ENCODE data around the gene OIT3. TPM values are rescaled to one million over a fixed set of nuclear protein-coding genes. Genes with fewer than 3 reads are reported as not detected.
"Not testable (repeated sequence)": the region's sequence is repeated elsewhere in the genome, so short reads cannot be mapped to it uniquely, and the experiment has no call there.

The OIT3 gene
- total and polyA plus RNA-seq, 4 donors: 0.08 to 0.49 (median 0.28) TPM; not detected in 1

DNA sequence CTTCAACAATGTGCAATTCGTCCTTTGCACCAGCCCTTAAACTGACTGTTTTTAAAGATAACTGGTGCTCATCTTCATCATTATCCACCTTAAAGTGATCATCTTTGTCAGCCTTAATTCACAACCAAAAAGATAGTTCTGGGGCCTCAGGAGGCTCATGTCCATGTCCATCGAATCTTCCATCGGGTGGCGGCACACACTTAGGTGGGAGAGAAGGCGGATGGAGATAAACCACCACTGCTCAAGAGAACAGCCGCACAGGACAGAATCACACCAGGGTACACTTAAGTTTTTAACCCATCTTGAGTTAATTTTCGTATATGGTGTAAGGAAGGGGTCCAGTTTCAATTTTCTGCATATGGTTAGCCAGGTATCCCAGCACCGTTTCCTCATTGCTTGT is 24.8 kb downstream of the OIT3 start:
- WGBS, 2 donors: 93 to 95% methylated on average over 8 of the region's 8 CpGs
- ATAC-seq (ENCODE audit: insufficient read depth, low FRiP score) (no peak), DNase-seq (no peak)

GRCh38 chr10:72921147-72921683 is 27.7 kb downstream of the OIT3 start:
- ATAC-seq (ENCODE audit: insufficient read depth, low FRiP score); H3K9me3 ChIP-seq (ENCODE audit: control insufficient read depth in 4 of 4, insufficient read depth in 3 of 4, low read length in 3 of 4); H3K4me1 ChIP-seq (ENCODE audit: control insufficient read depth in 5 of 5, insufficient read depth in 5 of 5, low read length in 5 of 5); H3K27me3 ChIP-seq (ENCODE audit: control insufficient read depth in 3 of 3, insufficient read depth in 3 of 3, low read length in 2 of 3); DNase-seq; H3K9ac ChIP-seq (ENCODE audit: insufficient read depth in 1 of 2, low read length in 2 of 2); H3K36me3 ChIP-seq (ENCODE audit: control insufficient read depth in 4 of 4, insufficient read depth in 4 of 4, low read length in 4 of 4); H3K27ac ChIP-seq (ENCODE audit: low read depth in 1 of 2, low read length in 1 of 2); H3K4me3 ChIP-seq: not testable (repeated sequence)
- WGBS, 2 donors: 95 to 97% methylated on average over 1 of the region's 1 CpG

More for the DNA sequence above, 24.8 kb downstream of the OIT3 start:
- H3K9me3 ChIP-seq (ENCODE audit: control insufficient read depth in 4 of 4, insufficient read depth in 3 of 4, low read length in 3 of 4): peaks cover 0 to 7% (median 3%) of the 10 kb centered on the region in 4 donors
- H3K4me1 ChIP-seq (ENCODE audit: control insufficient read depth in 5 of 5, insufficient read depth in 5 of 5, low read length in 5 of 5): no peaks in the 10 kb centered on the region
- no peaks in the 10 kb centered on the region for H3K36me3 ChIP-seq (ENCODE audit: control insufficient read depth in 4 of 4, insufficient read depth in 4 of 4, low read length in 4 of 4)
- no peak overlapping the region for H3K27ac ChIP-seq (ENCODE audit: low read depth in 1 of 2, low read length in 1 of 2)
- no peaks in the 10 kb centered on the region for H3K27me3 ChIP-seq (ENCODE audit: control insufficient read depth in 3 of 3, insufficient read depth in 3 of 3, low read length in 2 of 3)
- H3K4me3 ChIP-seq: no peak overlapping the region
- TF ChIP-seq CTCF (IDR thresholded peaks at IDR 0.05; ENCODE audit: control extremely low read depth, extremely low read depth): no peak
- no peak overlapping the region for H3K9ac ChIP-seq (ENCODE audit: insufficient read depth in 1 of 2, low read length in 2 of 2)

GRCh38 chr10:72924351-72924750 is 30.8 kb downstream of the OIT3 start:
- H3K9me3 ChIP-seq (ENCODE audit: control insufficient read depth in 4 of 4, insufficient read depth in 3 of 4, low read length in 3 of 4): peaks cover 0 to 5% (median 2%) of the 10 kb centered on the region in 4 donors
- no peak overlapping the region for H3K4me3 ChIP-seq
- 95 to 97% methylated on average over 13 of the region's 13 CpGs for WGBS, 2 donors
- no peak for DNase-seq
- H3K27me3 ChIP-seq (ENCODE audit: control insufficient read depth in 3 of 3, insufficient read depth in 3 of 3, low read length in 2 of 3): no peaks in the 10 kb centered on the region
- peaks cover 0 to 1% (median 0%) of the 10 kb centered on the region in 5 donors for H3K4me1 ChIP-seq (ENCODE audit: control insufficient read depth in 5 of 5, insufficient read depth in 5 of 5, low read length in 5 of 5)
- no peak for ATAC-seq (ENCODE audit: insufficient read depth, low FRiP score)
- H3K9ac ChIP-seq (ENCODE audit: insufficient read depth in 1 of 2, low read length in 2 of 2): no peak overlapping the region
- no peak for TF ChIP-seq CTCF (IDR thresholded peaks at IDR 0.05; ENCODE audit: control extremely low read depth, extremely low read depth)
- H3K27ac ChIP-seq (ENCODE audit: low read depth in 1 of 2, low read length in 1 of 2): no peak overlapping the region
- H3K36me3 ChIP-seq (ENCODE audit: control insufficient read depth in 4 of 4, insufficient read depth in 4 of 4, low read length in 4 of 4): no peaks in the 10 kb centered on the region

DNA sequence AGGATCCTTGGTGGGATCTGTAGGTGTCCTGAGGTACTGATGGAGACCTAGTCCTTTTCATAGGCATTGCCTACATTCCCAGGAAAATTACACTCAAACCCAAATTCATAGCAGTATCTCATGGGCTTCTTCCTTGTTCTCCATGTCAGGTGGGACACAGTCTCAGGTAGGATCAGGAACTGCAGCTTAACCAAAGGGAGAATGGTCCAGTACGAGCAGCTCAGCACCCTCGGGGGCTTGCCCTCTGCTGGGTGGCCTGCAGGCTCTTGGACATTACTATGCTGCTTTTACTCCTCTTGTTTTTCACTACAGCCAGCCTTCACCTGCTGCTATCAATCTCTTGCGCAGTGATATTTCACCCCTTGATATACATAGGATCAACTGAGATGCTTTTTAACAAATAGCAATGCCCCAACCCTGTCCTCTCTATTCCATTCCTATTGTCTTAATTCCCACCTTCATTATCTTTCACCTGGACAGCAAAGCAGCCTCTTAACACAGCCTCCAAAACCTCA is 32.5 kb downstream of the OIT3 start:
- Histone ChIP-seq H3K4me3 (no peak overlapping the region), H3K9me3 (ENCODE audit: control insufficient read depth in 4 of 4, insufficient read depth in 3 of 4, low read length in 3 of 4) (peaks cover 0 to 3% (median 1%) of the 10 kb centered on the region in 4 donors), H3K9ac (ENCODE audit: insufficient read depth in 1 of 2, low read length in 2 of 2) (no peak overlapping the region), H3K27me3 (ENCODE audit: control insufficient read depth in 3 of 3, insufficient read depth in 3 of 3, low read length in 2 of 3) (no peaks in the 10 kb centered on the region), H3K27ac (ENCODE audit: low read depth in 1 of 2, low read length in 1 of 2) (no peak overlapping the region), H3K36me3 (ENCODE audit: control insufficient read depth in 4 of 4, insufficient read depth in 4 of 4, low read length in 4 of 4) (no peaks in the 10 kb centered on the region), H3K4me1 (ENCODE audit: control insufficient read depth in 5 of 5, insufficient read depth in 5 of 5, low read length in 5 of 5) (peaks cover 0 to 1% (median 0%) of the 10 kb centered on the region in 5 donors)
- DNase-seq (no peak), ATAC-seq (ENCODE audit: insufficient read depth, low FRiP score) (no peak)
- no peak for TF ChIP-seq CTCF (IDR thresholded peaks at IDR 0.05; ENCODE audit: control extremely low read depth, extremely low read depth)
- 96 to 100% methylated on average over 3 of the region's 3 CpGs for WGBS, 2 donors
